ENCODE measurements around the gene PRKCH.

The PRKCH gene

GRCh38 chr14:61476754-61477410 is 155.5 kb downstream of the PRKCH start:
- peak; percentile 84 for DNase-seq

- DNase-seq: no peak
These were observed 156.5 kb downstream of the PRKCH start for GRCh38 chr14:61477712-61478462.

- no peak for DNase-seq
These were observed 157.6 kb downstream of the PRKCH start for GRCh38 chr14:61478971-61479473.

- DNase-seq: no peak
These were observed 158.5 kb downstream of the PRKCH start for GRCh38 chr14:61479746-61480502.

GRCh38 chr14:61480704-61481285 is 159.4 kb downstream of the PRKCH start:
- DNase-seq: no peak

- no peak for DNase-seq
These were observed 160.3 kb downstream of the PRKCH start for GRCh38 chr14:61481701-61482100.

GRCh38 chr14:61482348-61483206 is 161.2 kb downstream of the PRKCH start:
- DNase-seq: no peak

- DNase-seq: no peak
These were observed 162.1 kb downstream of the PRKCH start for GRCh38 chr14:61483476-61483875.

- DNase-seq: no peak
These were observed 162.7 kb downstream of the PRKCH start for GRCh38 chr14:61484031-61484430.

GRCh38 chr14:61484826-61485584 is 163.6 kb downstream of the PRKCH start:
- no peak for DNase-seq

- no peak for DNase-seq
These were observed 164.3 kb downstream of the PRKCH start for GRCh38 chr14:61485661-61486060.

GRCh38 chr14:61486930-61487495 is 165.6 kb downstream of the PRKCH start:
- DNase-seq: no peak

- no peak for DNase-seq
These were observed 167.3 kb downstream of the PRKCH start for GRCh38 chr14:61488417-61489401.

- no peak for DNase-seq
These were observed 168.1 kb downstream of the PRKCH start for GRCh38 chr14:61489512-61489911.

GRCh38 chr14:61489932-61490331 is 168.6 kb downstream of the PRKCH start:
- no peak for DNase-seq

- no peak for DNase-seq
These were observed 169.8 kb downstream of the PRKCH start for GRCh38 chr14:61491224-61491623.

- DNase-seq: no peak
These were observed 170.6 kb downstream of the PRKCH start for GRCh38 chr14:61491876-61492434.

- no peak for DNase-seq
These were observed 171.1 kb downstream of the PRKCH start for GRCh38 chr14:61492474-61492873.

- DNase-seq: no peak
These were observed 171.9 kb downstream of the PRKCH start for GRCh38 chr14:61493239-61493638.
